ENCODE results near the gene TBK1.

Gene TBK1

GRCh38 chr12:64451687-64452558, at the start of gene TBK1:
TBK1 (plus strand) TSS chr12:64452120; CDS start chr12:64455871, 3,751 bp downstream.
- no peak for FAIRE-seq

GRCh38 chr12:64402181-64402580, 49.7 kb upstream of the TBK1 start:
- FAIRE-seq = no peak

DNA sequence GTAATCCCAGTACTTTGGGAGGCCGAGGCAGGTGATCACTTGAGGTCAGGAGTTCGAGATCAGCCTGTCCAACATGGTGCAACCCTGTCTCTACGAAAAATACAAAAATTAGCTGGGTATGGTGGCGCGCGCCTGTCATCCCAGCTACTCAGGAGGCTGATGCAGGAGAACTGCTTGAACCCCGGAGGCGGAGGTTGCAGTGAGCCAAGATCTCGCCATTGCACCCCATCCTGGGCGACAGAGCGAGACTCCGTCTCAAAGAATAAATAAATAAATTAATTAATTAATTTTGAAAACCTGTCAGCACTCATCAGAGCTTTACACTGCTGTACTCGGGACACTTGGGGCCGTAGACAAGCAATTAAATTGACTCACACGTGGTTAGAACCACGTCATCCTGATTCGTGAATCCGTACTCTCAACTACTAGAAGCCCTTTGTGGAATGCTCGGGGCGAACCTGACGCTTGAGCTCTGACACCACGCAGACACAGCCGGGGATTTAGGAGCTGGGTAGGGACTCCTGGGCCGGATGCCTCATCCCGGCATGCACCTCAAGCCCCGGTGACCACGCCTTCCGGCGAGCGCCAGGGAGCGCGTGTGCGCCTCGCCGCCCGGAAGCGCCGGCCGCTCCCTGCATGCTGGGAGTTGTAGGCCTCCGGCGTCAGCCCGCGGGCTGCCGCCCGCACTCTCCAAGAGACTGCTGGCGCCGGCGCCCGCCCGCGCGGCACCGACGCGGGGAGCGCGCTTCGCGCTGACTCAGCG, 48.0 kb upstream of the TBK1 start, which contains the start of gene XPOT:
XPOT (plus strand) TSS at position 686 of the 763 bp plus-strand sequence. CDS start 5,644 bp downstream, outside the sequence.
- FAIRE-seq = no peak

DNA sequence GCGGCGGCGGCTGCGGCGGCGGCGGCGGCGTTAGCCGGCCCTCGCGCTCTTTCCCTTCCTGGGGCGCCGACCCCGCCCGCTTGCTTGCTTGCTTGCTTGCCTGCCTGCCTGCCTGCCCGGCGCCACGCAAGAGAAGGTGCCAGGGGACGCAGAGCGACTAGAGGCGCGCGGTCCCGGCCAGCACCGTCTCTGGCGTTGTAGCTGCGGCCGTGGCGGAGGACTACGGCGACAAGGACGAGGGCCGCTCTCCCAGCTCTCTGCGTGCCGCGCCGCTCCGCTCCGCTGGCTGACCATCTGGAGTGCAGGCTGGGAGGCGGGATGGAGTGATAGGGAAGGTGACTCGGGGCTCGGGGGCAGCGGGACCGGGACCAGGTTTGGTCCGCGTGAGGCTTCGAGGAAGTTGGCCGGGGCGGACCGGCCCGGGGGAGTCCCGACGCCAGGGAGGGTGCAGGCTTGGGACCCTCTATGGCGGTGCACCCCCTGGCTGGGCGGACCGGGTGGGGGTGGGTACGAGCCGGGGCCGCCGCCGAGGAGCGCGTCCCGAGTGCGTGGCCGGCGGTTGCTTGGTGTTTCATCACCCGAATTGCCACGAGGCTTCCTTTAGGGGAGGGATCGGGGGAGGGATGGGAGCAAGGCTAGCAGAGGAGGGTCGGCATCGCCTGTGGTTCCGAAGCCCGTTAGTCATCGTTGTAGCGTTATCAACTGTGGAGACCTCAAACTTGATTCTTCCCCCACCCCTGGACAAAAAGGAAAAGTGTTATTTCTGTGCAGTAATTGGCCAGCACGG, 47.3 kb upstream of the TBK1 start:
- FAIRE-seq = no peak

DNA sequence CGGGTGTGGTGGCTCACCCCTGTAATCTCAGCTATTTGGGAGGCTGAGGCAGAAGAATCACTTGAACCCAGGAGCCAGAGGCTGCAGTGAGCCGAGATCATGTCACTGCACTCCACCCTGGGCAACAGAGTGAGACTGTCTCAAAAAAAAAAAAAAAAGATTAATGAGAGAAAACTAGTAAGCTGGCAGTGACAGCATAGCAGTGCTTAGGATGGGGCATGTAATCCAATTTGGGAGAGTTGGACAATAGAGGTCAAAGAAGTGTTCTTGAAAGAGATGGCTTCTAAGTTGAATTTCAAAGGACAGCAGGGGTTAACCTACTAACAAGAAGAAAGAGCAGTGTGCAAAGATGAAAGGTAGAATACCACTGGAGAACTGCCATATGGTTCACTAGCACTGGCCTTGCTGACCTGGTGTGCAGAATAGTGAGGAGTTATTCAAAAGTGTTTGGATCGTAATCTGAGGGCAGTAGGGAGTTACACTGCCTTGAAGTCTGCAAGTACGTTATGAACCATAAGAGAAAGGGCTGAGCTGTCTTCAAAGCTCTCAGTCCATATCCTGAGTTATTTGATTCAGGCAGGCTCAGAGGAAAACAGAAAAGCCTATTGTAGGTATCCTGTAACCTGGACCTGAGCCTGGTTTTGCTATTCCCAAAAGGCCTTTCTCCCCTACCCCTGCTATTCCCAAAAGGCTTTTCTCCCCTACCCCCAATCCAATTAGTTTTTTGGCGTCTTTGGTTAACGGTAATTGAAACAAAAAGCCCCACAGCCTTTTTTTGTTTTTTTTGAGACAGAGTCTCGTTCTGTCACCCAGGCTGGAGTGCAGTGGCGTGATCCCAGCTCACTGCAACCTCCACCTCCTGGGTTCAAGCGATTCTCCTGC, 44.3 kb upstream of the TBK1 start:
- FAIRE-seq = no peak

- no peak for FAIRE-seq
Measured at GRCh38 chr12:64411427-64411826, 40.5 kb upstream of the TBK1 start.

DNA sequence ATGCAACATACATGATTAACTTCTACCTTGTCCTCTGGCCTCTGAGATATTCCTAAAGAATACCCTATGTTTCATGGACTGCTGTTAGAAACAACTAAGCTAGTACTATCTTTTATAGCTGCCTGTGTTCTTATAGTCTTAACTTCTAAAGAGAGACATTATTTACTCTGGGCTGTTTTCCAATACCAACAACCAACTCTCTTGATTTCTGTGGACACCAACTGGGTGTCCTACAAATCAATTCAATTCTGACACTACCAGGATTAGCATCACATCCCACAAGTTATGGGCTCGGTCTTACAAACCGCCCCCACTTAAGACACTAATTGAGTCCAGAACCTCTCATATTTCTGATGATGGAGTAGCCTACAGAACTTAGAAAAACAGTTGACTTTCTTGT, 39.5 kb upstream of the TBK1 start:
- no peak for FAIRE-seq

DNA sequence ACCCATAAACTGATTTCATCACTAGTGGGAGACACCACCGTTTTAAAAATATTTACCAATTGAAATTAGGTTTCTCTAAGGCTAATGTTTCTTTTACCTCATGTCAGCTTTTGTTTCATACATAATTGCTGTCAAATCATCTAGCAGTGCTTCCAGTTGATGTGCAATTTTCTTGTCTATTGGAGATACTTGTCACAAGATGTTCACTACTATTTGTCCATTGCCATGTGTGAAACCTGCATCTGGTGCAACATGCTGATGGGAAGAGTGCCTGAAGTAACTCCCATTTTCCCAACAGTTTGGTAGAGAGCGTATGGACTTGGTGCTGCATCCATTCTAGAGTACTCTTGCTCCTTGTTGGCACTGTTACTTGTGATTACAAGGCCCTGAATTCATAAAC, 38.0 kb upstream of the TBK1 start:
- FAIRE-seq = no peak

- no peak for FAIRE-seq
Measured at GRCh38 chr12:64418209-64418608, 33.7 kb upstream of the TBK1 start.

DNA sequence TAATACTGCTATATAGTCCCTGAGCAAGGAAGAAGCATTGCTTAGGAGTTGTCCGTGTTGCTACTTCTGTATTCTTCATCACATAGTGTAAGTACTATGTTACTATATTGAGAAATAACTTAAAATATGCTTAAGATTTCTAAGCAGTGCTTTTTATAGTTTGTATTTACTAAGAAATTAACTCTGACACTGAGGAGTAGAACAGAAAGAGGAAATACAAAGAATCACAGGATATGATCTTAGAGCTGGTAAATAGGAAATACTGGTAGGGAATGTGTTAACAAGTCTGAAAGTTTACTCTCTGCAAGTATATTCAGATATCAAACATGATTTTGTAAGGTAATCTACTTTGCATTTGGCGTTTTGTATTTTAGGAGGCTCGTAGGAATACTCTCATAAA, 32.2 kb upstream of the TBK1 start:
- FAIRE-seq = no peak

GRCh38 chr12:64427988-64428387, 23.9 kb upstream of the TBK1 start:
- no peak for FAIRE-seq

DNA sequence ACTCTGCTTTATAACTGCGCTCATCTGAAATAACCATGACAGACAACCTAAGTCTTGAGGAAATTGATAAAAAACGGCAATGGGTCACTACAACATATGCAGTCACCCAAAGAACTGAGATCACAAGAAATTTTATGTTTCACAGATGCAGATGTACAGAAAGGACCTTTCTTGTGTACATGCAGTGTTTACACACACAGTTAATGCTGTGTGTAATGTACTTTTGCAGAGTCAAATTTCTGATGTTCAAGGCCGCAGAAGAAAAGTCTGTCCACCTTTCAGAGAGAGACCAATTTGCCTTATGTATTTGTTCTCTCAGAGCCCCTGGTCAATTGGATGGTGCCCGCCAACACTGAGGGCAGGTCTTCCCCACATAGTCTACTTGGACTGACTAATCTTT, 23.0 kb upstream of the TBK1 start:
- no peak for FAIRE-seq

- no peak for FAIRE-seq
Measured at GRCh38 chr12:64430886-64431285, 21.0 kb upstream of the TBK1 start.

- FAIRE-seq = no peak
Measured at GRCh38 chr12:64431791-64432190, 20.1 kb upstream of the TBK1 start.

GRCh38 chr12:64433915-64434314, 18.0 kb upstream of the TBK1 start:
- FAIRE-seq = no peak

DNA sequence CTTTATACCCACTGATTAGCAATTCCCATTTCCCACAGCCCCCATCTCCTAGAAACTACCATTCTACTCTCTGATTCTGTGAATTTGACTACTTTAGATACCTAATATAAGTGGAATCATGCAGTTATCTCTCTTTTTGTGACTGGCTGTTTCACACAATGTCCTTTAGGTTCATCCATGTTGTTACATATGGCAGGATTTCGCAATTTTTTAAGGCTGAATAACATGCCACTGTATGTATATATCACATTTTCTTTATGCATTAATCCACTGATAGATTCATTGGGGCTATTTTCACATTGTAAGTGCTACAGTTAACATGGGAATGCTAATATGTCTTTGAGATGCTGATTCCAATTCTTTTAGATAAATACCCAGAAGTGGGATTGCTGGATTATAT, 11.8 kb upstream of the TBK1 start:
- no peak for FAIRE-seq

DNA sequence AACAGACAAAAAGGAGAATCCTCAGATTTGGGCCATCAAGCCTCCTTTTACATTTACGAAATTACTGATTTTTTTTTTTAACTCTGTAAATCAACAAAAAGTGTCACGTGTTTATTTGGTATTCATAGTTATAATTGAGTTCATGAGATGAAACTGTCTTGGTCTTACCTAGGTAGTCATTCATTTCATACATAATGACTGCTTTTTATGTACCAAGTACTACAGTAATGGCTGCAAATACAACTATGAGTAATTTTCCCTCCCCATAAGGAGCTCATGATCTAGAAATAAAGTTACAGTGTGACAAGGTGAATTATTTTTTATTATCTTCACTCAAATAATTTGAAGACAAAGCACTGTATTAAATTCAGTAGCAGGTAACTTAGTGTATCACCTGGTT, 6.4 kb upstream of the TBK1 start:
- FAIRE-seq = no peak

DNA sequence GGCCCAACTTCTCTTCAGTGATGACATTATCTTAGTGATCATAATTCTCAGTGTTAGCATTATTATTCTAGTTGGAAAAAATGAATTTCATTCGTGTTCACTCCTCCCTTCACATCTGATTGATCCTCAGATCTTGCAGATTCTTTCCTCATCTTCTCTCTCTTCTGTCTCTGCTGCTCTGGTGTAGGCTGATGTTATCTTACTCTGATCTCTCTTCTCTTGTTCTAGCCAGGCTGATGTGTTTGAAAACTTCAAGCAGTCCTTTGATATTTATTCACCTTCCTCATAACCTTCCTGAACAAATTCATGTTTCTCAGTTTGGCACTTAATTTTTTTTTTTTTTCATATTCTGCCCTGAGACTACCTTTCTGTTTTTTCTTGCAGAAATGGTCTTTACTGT, 5.6 kb upstream of the TBK1 start:
- FAIRE-seq = no peak

GRCh38 chr12:64450057-64450640, 1.8 kb upstream of the TBK1 start:
- FAIRE-seq = no peak

DNA sequence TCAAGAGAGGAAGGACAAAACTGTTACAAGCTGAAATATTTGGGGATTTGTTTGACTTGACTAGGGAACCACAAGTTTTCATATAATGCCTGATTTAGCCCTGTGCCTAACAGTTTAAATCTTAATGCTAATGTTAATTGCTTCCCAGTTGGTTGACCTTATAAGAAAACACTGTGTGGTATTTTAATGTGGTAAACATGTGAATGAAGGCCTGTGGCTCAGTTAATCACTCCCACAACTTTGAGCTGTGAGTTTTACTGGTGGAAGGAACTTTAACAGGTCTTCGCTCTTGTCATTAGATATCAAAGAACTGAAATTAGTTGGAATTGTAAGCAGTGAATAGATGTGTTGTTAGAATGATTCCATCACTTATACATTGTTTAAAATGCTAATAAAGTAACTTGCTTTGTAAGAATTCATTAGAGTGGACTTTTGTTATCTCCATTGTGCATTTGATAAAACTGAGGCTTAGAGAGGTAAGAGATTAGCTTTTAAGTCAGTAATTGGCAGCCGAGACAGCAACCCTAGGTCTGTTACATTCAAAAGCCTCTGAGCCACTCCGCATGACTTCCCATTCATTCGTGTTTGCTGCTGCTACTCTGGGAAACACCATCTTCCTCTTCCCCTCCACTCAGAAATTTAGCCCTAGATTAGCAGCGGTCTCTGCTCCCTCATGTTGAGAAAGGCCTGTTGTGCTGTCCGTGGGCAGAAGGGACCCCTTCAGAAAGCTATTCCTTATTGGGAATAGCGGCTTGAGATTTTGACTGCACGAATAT, 1.0 kb upstream of the TBK1 start:
- FAIRE-seq = peak; percentile 9
